ENCODE data around the gene IGF2BP2. TPM values are rescaled to one million over a fixed set of nuclear protein-coding genes. Genes with fewer than 3 reads are reported as not detected.
A peak's percentile ranks its signal among the peaks of the same experiment; 100 is the strongest.

The IGF2BP2 gene
- total and polyA plus RNA-seq, 9 of the 15 experiments (the other 6 are each of a cell fraction or from before 2014, with no cell fraction given): 3.2 to 59.6 (median 30.5) TPM

- DNase-seq (ENCODE audit: extremely low read depth in 1 of 4, low spot score in 3 of 4) (no peak), FAIRE-seq (no peak), ATAC-seq (no peak)
- Histone ChIP-seq H3K27me3 (ENCODE audit: control insufficient read depth in 2 of 2, insufficient read depth in 2 of 2, low read length in 2 of 2) (no peaks in the 10 kb centered on the region), H3K79me2 (ENCODE audit: control insufficient read depth, insufficient read depth, low read length) (no peaks in the 10 kb centered on the region), H3K4me3 (no peak overlapping the region), H3K4me1 (replicated peaks in 1 of 2; ENCODE audit: control insufficient read depth in 2 of 2, insufficient read depth in 2 of 2, low read length in 2 of 2) (no peaks in the 10 kb centered on the region), H3K9me3 (replicated peaks; ENCODE audit: control insufficient read depth, insufficient read depth, low read depth, low read length) (no peaks in the 10 kb centered on the region), H3K36me3 (ENCODE audit: control insufficient read depth, insufficient read depth, low read length) (peaks cover 24% of the 10 kb centered on the region; the same call in 2 of the 3 replicates), H3K9ac (ENCODE audit: insufficient read depth in 1 of 2, low read depth in 2 of 2, low read length in 2 of 2) (no peak overlapping the region), H3K9me1 (ENCODE audit: control insufficient read depth, insufficient read depth, low read length) (no peaks in the 10 kb centered on the region), H3K4me2 (ENCODE audit: insufficient read depth, low read length) (no peak overlapping the region), H4K20me1 (replicated peaks; ENCODE audit: control insufficient read depth, insufficient read depth, low read length) (no peaks in the 10 kb centered on the region), H3K27ac (ENCODE audit: extremely low read depth, low read depth, low read length) (no peak overlapping the region), H2AFZ (ENCODE audit: low read depth, low read length) (no peak overlapping the region)
- CTCF ChIA-PET (ENCODE audit: low intra/inter-chr PET ratio): no interaction called here
- no TSS peak for BruUV-seq (replicated peaks)
- intact Hi-C loops (cut with micrococcal nuclease): no loop called here
- WGBS (ENCODE audit: insufficient coverage, low coverage, missing lambda C conversion rate): 92% methylated on average over 6 of the region's 7 CpGs
- in situ Hi-C loops (cut with MboI): no loop called here
- peak; percentile 36; the same call in 1 of the 2 replicates for TF ChIP-seq NFIX (CRISPR knock-in tag; IDR thresholded peaks at IDR 0.05; ENCODE audit: low read depth)
- TF ChIP-seq TBL1XR1 (IDR thresholded peaks at IDR 0.05; ENCODE audit: low read length in 2 of 2): no peak
- TF ChIP-seq NFIC (IDR thresholded peaks at IDR 0.05): peak; percentile 87
- POLR2A ChIA-PET: interaction anchor here (0.6 to 1.3 kb wide), 2 partner anchors 10 to 1800 kb away, joined by 3 to 4 read pairs; no protein-coding TSS in a partner anchor
Observed at GRCh38 chr3:185631508-185632206, 193.2 kb downstream of the IGF2BP2 start.

- Histone ChIP-seq H3K9me1 (ENCODE audit: control insufficient read depth, insufficient read depth, low read length) (no peaks in the 10 kb centered on the region), H3K9ac (ENCODE audit: insufficient read depth in 1 of 2, low read depth in 2 of 2, low read length in 2 of 2) (no peak overlapping the region), H3K4me2 (ENCODE audit: insufficient read depth, low read length) (no peak overlapping the region), H3K79me2 (ENCODE audit: control insufficient read depth, insufficient read depth, low read length) (no peaks in the 10 kb centered on the region), H2AFZ (ENCODE audit: low read depth, low read length) (no peak overlapping the region), H3K4me1 (replicated peaks in 1 of 2; ENCODE audit: control insufficient read depth in 2 of 2, insufficient read depth in 2 of 2, low read length in 2 of 2) (no peaks in the 10 kb centered on the region), H3K27ac (ENCODE audit: extremely low read depth, low read depth, low read length) (no peak overlapping the region), H3K9me3 (replicated peaks; ENCODE audit: control insufficient read depth, insufficient read depth, low read depth, low read length) (no peaks in the 10 kb centered on the region), H3K4me3 (no peak overlapping the region), H4K20me1 (replicated peaks; ENCODE audit: control insufficient read depth, insufficient read depth, low read length) (no peaks in the 10 kb centered on the region), H3K27me3 (ENCODE audit: control insufficient read depth in 2 of 2, insufficient read depth in 2 of 2, low read length in 2 of 2) (no peaks in the 10 kb centered on the region), H3K36me3 (ENCODE audit: control insufficient read depth, insufficient read depth, low read length) (peaks cover 26% of the 10 kb centered on the region; the same call in 2 of the 3 replicates)
- in situ Hi-C loops (cut with MboI) (no loop called here), intact Hi-C loops (cut with micrococcal nuclease) (no loop called here)
- WGBS (ENCODE audit: insufficient coverage, low coverage, missing lambda C conversion rate): 100% methylated on average over 3 of the region's 4 CpGs
- CTCF ChIA-PET (ENCODE audit: low intra/inter-chr PET ratio): no interaction called here
- POLR2A ChIA-PET: interaction anchor here (0.6 to 1.4 kb wide), 3 partner anchors 11 to 1800 kb away, joined by 3 to 7 read pairs (median 4); no protein-coding TSS in a partner anchor
- FAIRE-seq (no peak), ATAC-seq (no peak), DNase-seq (ENCODE audit: extremely low read depth in 1 of 4, low spot score in 3 of 4) (no peak)
- no TSS peak for BruUV-seq (replicated peaks)
- TF ChIP-seq, protein P1, sequence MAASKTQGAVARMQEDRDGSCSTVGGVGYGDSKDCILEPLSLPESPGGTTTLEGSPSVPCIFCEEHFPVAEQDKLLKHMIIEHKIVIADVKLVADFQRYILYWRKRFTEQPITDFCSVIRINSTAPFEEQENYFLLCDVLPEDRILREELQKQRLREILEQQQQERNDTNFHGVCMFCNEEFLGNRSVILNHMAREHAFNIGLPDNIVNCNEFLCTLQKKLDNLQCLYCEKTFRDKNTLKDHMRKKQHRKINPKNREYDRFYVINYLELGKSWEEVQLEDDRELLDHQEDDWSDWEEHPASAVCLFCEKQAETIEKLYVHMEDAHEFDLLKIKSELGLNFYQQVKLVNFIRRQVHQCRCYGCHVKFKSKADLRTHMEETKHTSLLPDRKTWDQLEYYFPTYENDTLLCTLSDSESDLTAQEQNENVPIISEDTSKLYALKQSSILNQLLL (CRISPR knock-in tag; IDR thresholded peaks at IDR 0.05; ENCODE audit: borderline replicate concordance): no peak
- TF ChIP-seq NR2C1 (IDR thresholded peaks at IDR 0.05) (no peak), NR2C1 (tag; IDR thresholded peaks at IDR 0.05) (no peak), SMARCE1 (IDR thresholded peaks at IDR 0.05) (no peak), NFXL1 (CRISPR knock-in tag; IDR thresholded peaks at IDR 0.05) (no peak), MTF1 (CRISPR knock-in tag; IDR thresholded peaks at IDR 0.05; ENCODE audit: borderline replicate concordance) (no peak), BRCA1 (IDR thresholded peaks at IDR 0.05) (no peak), BRCA1 (CRISPR knock-in tag; IDR thresholded peaks at IDR 0.05) (no peak), KDM1A (IDR thresholded peaks at IDR 0.05) (peak in 1 of 2 experiments; percentile 6; a peak in 1 of 4 replicates), ZNF395 (CRISPR knock-in tag; IDR thresholded peaks at IDR 0.05) (no peak), THAP7 (CRISPR knock-in tag; IDR thresholded peaks at IDR 0.05) (no peak)
Observed at GRCh38 chr3:185631108-185631507, 193.7 kb downstream of the IGF2BP2 start.
